GM19238 (cell line): ENCODE measurements around the gene TMPRSS12.
"Not testable (repeated sequence)": the region's sequence is repeated elsewhere in the genome, so short reads cannot be mapped to it uniquely, and the experiment has no call there.

Experiments used
- DNase-seq: peaks from one replicate; pipeline ENCODE4 v3.0.0; 2011; ENCODE audit warnings: low spot score; ENCODE audit not compliant: insufficient read length

TMPRSS12 gene

GRCh38 chr12:50926415-50926814, 83.7 kb downstream of the TMPRSS12 start:
- no peak for DNase-seq

- DNase-seq, result not testable (repeated sequence)
These were observed 84.2 kb downstream of the TMPRSS12 start for GRCh38 chr12:50926932-50927331.

- DNase-seq, result no peak
These were observed 84.6 kb downstream of the TMPRSS12 start for GRCh38 chr12:50927356-50927755.

GRCh38 chr12:50927766-50928224, 85.1 kb downstream of the TMPRSS12 start:
- no peak for DNase-seq

DNA sequence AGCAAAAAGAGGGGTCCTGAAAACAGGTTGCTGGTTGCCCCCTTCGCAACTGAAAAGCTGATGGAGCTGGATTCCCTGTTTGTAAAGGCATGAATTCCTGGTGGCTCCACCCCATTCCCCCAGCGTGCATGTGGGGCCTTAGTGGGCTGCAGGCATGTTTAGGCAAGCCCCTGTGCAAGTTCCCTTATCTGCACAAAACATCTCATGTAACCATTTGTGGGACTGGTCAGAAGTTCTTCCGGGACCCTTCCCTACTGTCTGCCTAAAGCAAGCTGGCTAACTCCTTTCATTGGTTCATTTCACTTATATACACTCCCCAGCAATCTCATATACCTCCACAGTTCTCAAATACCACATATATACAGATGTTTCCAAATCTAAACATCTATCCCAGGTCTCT, 85.7 kb downstream of the TMPRSS12 start:
- DNase-seq, result no peak

DNA sequence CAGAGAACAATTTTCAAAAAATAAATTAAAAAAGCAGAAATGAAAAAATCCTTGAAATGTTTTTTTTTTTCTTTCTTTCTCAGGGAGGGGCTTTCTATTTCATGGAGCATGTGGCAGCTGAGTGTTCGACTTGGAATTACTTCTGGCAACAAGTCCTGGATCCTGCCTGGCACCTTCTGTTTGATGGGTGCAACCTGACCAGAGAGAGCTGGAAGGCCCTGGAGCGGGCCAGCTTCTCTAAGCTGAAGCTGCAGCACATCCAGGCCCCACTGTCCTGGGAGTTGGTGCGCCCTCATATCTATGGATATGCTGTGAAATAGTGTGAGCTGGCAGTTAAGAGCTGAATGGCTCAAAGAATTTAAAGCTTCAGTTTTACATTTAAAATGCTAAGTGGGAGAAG, 87.1 kb downstream of the TMPRSS12 start:
- DNase-seq, result no peak

DNA sequence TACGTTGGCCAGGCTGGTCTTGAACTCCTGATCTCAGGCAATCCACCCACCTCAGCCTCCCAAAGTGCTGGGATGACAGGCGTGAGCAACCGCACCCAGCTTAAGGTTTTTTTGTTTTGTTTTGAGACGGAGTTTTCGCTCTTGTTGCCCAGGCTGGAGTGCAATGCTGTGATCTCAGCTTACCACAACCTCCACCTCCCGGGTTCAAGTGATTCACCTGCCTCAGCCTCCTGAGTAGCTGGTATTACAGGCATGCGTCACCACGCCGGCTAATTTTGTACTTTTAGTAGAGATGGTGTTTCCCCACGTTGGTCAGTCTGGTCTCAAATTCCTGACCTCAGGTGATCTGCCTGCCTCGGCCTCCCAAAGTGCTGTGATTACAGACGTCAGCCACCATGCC, 87.8 kb downstream of the TMPRSS12 start:
- not testable (repeated sequence) for DNase-seq

DNA sequence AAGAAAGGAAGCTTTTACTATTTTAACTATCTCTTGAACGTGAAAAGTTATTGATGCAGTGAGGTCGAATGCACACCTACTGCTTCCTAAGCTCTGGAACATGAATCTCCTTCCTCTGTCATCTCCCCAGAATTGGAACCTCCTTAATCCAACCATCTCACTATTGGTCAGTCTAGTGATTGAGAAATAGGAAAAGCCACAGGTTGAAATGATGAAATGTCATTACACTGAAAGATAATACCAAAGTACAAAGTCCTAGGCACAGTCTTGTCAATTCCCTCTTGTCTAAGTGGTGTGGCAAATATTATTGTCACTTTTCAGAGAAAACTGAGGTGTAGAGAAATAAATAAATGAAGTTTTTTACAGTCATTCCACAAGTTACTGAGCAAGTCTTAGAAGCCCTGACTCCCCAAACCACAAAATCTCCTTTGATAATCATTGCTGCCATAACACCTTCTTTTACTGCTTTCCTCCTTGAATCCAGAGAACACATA, 90.1 kb downstream of the TMPRSS12 start:
- no peak for DNase-seq

DNA sequence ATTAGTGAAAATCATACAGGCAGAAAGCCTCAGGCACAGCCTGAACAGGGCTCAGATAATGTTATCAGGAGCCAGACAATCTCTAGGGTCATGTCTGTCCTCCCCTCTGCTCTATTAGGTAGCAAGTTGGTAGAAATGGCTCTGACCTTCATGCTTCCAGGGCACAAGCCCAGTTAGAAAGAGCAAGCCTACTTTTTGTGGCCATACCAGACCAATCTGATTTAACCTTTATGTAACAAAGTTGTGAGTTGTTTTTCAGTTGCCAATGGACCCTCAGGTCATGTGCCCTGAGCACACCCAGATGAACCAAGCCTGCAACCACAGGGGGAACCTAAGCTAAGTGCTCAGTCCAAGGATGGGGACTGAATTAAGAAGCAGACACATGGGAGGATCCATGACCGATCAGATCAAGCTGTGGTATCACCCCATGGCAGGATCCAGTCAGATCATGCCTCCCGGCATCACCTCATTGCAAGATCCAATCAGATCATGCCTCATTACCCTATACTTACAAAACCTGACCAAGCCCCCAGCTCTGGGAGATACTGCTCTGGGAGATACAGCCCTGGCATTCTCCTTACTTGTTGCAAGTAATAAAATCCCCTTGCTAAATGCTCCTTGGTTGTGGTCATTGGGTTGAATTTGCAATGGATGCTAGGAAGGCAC, 90.9 kb downstream of the TMPRSS12 start:
- DNase-seq, result no peak

DNA sequence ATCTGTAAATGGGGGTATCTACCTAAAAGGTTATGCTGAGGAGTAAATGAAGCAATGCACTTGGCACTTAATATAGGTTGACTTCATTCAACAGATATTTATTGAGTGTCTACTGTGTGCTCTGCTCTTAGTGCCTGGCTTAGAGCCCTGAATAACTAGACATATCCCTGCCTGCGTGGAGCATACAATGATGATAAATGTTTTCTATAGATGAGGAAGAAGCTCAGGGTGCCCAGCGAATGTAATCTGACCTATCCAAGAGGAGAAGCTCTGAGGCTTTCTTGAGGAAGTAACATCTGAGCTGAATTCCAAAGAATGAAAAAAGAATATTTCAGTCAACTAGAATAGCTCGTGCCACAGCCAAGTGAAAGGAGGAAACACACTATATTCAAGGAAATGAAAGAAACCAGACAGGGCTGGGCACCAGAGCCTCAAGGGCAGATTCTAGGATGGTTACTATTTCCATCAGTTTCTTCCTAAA, 91.7 kb downstream of the TMPRSS12 start:
- no peak for DNase-seq

DNA sequence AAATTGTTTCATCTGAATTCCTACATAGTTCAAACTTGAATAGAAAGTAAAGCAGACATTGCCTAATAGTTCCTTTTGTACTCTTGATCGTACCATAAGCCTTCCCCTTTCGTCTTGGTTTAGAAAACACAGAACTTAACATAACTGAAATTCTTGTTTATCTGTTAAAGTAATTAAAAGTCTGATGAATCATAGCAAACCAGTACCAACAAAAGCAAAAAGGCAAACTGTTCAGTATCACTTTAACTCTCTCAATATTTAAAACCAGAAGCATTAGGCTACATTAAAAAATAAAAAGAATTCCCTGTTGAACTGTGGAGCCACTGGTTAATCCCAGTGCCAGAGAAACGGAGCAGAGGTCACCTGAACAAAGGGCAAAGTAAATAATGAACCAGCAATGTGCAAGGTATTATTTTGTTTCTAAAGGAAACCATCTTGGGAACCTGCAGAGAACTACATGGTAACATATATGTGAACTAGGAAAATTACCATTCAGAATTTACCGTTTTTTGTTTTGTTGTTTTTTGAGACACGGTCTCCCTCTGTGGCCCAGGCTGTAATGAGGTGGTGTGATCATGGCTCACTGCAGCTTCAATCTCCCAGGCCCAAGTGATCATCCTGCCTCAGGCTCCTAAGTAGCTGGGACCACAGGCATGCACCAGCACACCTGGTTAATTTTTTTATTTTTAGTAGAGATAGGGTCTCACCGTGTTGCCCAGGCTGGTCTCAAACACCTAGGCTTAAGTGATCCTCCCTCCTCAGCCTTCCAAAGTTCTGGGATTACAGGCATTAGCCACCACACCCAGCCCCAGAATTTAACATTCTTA, 92.5 kb downstream of the TMPRSS12 start:
- no peak for DNase-seq

DNA sequence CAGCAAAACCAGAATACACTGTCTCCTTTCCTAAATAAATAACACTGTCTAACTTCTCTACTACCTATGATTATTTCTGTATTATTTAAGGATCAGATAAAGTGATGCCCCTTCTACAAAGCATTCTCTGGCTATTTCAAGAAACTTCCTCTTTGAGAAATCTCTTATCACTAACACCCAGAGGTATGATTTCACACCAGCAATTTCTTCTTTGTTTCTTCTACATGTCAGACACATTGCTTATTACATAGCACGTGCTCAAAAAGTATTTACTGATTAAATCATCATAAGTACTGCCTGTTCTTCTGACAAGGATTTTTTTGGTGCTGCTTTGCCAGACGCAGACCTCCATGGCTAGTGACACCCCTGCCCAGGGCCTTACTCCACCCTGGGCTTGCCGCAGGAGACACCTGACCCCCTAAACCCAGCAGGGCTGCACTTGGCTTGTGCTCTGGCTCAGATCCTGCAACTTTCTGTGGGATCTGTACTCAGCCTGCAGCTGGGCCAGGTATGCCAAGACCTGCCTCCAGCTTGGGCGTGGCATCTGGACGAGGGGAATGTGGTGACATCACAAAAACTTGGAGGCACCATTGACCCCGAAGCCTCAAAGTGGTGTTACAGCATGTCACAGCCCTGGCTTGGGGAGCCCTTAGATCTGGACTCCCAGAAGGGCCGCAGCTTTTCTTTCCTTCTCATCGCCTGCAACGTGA, 94.2 kb downstream of the TMPRSS12 start:
- no peak for DNase-seq
